ENCODE results near the gene NFIA. TPM values are rescaled to one million over a fixed set of nuclear protein-coding genes. Genes with fewer than 3 reads are reported as not detected.

NFIA gene
- total RNA-seq, 1 experiment from 2014 or later: 20.9 TPM

DNA sequence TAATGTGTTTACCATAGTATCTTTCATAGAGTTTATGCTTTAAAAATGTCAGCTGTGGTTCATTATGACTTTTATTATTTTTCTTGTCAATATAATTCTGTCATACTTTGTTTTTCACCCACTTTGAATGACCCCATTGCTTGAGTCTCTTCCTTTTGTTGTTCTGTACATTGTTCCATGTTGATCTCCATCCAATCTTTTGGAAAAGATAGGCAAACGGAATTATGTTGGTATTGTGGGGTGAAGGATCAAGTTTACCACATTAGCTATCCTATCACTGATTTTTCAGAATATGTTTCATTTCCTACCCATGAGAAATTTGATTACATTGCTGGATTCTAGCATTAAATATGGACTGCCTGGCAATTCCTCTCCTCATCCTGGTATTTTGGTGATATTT is 196.6 kb downstream of the NFIA start:
- ATAC-seq: no peak

DNA sequence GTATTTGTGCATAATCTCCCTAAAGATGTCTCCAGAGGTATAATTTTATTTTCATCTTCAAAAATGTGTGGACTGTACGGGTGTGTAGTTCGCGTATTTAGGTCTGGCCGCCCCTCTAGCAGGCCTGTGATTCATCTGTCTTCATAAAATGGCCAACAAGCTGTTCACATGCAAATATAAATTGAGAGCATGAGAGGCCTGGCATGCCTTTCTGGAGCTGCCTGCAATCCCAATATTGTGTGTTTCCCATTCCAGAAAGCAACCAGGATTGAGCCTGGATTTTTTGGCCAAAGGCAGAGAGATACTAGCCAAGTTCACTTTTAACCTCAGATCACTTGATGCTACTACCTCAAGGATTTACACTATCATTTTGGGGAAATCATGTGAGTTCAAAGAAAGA is 197.2 kb downstream of the NFIA start:
- BruUV-seq (replicated peaks): no TSS peak
- H3K36me3 ChIP-seq (ENCODE audit: control insufficient read depth, insufficient read depth, low read length): no peaks in the 10 kb centered on the region
- no peak for TF ChIP-seq TCF7L2 (IDR thresholded peaks at IDR 0.05; ENCODE audit: low read depth, low read length)
- TF ChIP-seq, protein P1, sequence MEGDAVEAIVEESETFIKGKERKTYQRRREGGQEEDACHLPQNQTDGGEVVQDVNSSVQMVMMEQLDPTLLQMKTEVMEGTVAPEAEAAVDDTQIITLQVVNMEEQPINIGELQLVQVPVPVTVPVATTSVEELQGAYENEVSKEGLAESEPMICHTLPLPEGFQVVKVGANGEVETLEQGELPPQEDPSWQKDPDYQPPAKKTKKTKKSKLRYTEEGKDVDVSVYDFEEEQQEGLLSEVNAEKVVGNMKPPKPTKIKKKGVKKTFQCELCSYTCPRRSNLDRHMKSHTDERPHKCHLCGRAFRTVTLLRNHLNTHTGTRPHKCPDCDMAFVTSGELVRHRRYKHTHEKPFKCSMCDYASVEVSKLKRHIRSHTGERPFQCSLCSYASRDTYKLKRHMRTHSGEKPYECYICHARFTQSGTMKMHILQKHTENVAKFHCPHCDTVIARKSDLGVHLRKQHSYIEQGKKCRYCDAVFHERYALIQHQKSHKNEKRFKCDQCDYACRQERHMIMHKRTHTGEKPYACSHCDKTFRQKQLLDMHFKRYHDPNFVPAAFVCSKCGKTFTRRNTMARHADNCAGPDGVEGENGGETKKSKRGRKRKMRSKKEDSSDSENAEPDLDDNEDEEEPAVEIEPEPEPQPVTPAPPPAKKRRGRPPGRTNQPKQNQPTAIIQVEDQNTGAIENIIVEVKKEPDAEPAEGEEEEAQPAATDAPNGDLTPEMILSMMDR (IDR thresholded peaks at IDR 0.05): no peak
- TF ChIP-seq, protein P2, sequence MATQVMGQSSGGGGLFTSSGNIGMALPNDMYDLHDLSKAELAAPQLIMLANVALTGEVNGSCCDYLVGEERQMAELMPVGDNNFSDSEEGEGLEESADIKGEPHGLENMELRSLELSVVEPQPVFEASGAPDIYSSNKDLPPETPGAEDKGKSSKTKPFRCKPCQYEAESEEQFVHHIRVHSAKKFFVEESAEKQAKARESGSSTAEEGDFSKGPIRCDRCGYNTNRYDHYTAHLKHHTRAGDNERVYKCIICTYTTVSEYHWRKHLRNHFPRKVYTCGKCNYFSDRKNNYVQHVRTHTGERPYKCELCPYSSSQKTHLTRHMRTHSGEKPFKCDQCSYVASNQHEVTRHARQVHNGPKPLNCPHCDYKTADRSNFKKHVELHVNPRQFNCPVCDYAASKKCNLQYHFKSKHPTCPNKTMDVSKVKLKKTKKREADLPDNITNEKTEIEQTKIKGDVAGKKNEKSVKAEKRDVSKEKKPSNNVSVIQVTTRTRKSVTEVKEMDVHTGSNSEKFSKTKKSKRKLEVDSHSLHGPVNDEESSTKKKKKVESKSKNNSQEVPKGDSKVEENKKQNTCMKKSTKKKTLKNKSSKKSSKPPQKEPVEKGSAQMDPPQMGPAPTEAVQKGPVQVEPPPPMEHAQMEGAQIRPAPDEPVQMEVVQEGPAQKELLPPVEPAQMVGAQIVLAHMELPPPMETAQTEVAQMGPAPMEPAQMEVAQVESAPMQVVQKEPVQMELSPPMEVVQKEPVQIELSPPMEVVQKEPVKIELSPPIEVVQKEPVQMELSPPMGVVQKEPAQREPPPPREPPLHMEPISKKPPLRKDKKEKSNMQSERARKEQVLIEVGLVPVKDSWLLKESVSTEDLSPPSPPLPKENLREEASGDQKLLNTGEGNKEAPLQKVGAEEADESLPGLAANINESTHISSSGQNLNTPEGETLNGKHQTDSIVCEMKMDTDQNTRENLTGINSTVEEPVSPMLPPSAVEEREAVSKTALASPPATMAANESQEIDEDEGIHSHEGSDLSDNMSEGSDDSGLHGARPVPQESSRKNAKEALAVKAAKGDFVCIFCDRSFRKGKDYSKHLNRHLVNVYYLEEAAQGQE (IDR thresholded peaks at IDR 0.05; ENCODE audit: insufficient read depth in 1 of 2, low read depth in 2 of 2, low read length in 1 of 2): no peak
- no peak for TF ChIP-seq POLR2AphosphoS5 (IDR thresholded peaks at IDR 0.05; ENCODE audit: low read depth, low read length)
- TF ChIP-seq SIN3A (IDR thresholded peaks at IDR 0.05; ENCODE audit: borderline replicate concordance, insufficient read depth, low read depth, low read length): no peak
- in situ Hi-C loops (cut with HindIII; ENCODE audit: low pct_unique_long_range_greater_than_20kb, low sequenced_read_pairs): no loop called here
- intact Hi-C loops (cut with micrococcal nuclease; ENCODE audit: unreplicated experiment): no loop called here
- no peaks in the 10 kb centered on the region for H3K4me1 ChIP-seq (ENCODE audit: control insufficient read depth, insufficient read depth, low read length)
- CTCF ChIA-PET: no interaction called here
- DNase-seq (ENCODE audit: low read depth, low spot score) (no peak), ATAC-seq (no peak)
- no peaks in the 10 kb centered on the region for H3K9me3 ChIP-seq (ENCODE audit: control insufficient read depth, insufficient read depth, low read depth, low read length)
- H3K27ac ChIP-seq (ENCODE audit: low read length): no peak overlapping the region
- H3K27me3 ChIP-seq (ENCODE audit: control insufficient read depth, insufficient read depth, low read length): no peaks in the 10 kb centered on the region
- POLR2A ChIA-PET: no interaction called here
- no peak overlapping the region for H3K4me3 ChIP-seq (ENCODE audit: low read depth in 2 of 2, low read length in 2 of 2)

More for the DNA sequence above, 196.6 kb downstream of the NFIA start:
- CTCF ChIA-PET: interaction anchor here (0.5 kb wide), 1 partner anchor 202 kb away, joined by 7 read pairs; no protein-coding TSS in a partner anchor
- BruUV-seq (replicated peaks): no TSS peak
- Histone ChIP-seq H3K4me1 (ENCODE audit: control insufficient read depth, insufficient read depth, low read length) (no peaks in the 10 kb centered on the region), H3K27ac (ENCODE audit: low read length) (no peak overlapping the region), H3K9me3 (ENCODE audit: control insufficient read depth, insufficient read depth, low read depth, low read length) (no peaks in the 10 kb centered on the region), H3K36me3 (ENCODE audit: control insufficient read depth, insufficient read depth, low read length) (no peaks in the 10 kb centered on the region), H3K27me3 (ENCODE audit: control insufficient read depth, insufficient read depth, low read length) (no peaks in the 10 kb centered on the region), H3K4me3 (ENCODE audit: low read depth in 2 of 2, low read length in 2 of 2) (no peak overlapping the region)
- intact Hi-C loops (cut with micrococcal nuclease; ENCODE audit: unreplicated experiment) (no loop called here), in situ Hi-C loops (cut with HindIII; ENCODE audit: low pct_unique_long_range_greater_than_20kb, low sequenced_read_pairs) (no loop called here)
- POLR2A ChIA-PET: no interaction called here
- TF ChIP-seq SIN3A (IDR thresholded peaks at IDR 0.05; ENCODE audit: borderline replicate concordance, insufficient read depth, low read depth, low read length): no peak
- no peak for TF ChIP-seq TCF7L2 (IDR thresholded peaks at IDR 0.05; ENCODE audit: low read depth, low read length)
- TF ChIP-seq, protein P1 (IDR thresholded peaks at IDR 0.05): no peak
- TF ChIP-seq POLR2AphosphoS5 (IDR thresholded peaks at IDR 0.05; ENCODE audit: low read depth, low read length): no peak
- no peak for DNase-seq (ENCODE audit: low read depth, low spot score)

Measured in Panc1 (cell line).